GM23338 (cell line): ENCODE measurements around the gene ALDH9A1. TPM values are rescaled to one million over a fixed set of nuclear protein-coding genes. Genes with fewer than 3 reads are reported as not detected.

Experiments
- ATAC-seq: fragments of 200-7000 bp; cut with Tn5 transposase; 3 replicates; pipeline ENCODE4 v1.9.1; 2020
- DNase-seq: peaks from one replicate; pipeline ENCODE4 v3.0.0-alpha.2; 2015; ENCODE audit warnings: low spot score
- H2AFZ ChIP-seq: fragments of 200-600 bp; sonication (generic); 2 replicates; pipeline ENCODE4 v1.8.0; 2016; ENCODE audit warnings: antibody characterized with exemption, mild to moderate bottlenecking, moderate library complexity
- H3F3A ChIP-seq: fragments of 200-600 bp; sonication (generic); replicated peaks from 2 replicates; pipeline ENCODE4 v1.8.0; 2017; ENCODE audit warnings: antibody characterized with exemption, mixed run types, low read depth
- H3K27ac ChIP-seq: fragments of 200-600 bp; sonication (generic); 2 replicates; pipeline ENCODE4 v1.6.1; 2016; ENCODE audit warnings: low read depth
- H3K27me3 ChIP-seq: fragments of 200-600 bp; sonication (generic); 2 replicates; pipeline ENCODE4 v1.8.0; 2016; ENCODE audit warnings: mild to moderate bottlenecking, mixed run types, moderate library complexity; ENCODE audit not compliant: insufficient read depth
- H3K36me3 ChIP-seq: fragments of 200-600 bp; sonication (generic); 2 replicates; pipeline ENCODE4 v1.8.0; 2016; ENCODE audit warnings: mild to moderate bottlenecking; ENCODE audit not compliant: insufficient read depth
- H3K4me1 ChIP-seq: fragments of 200-600 bp; sonication (generic); 2 replicates; pipeline ENCODE4 v1.8.0; 2016; ENCODE audit warnings: mild to moderate bottlenecking, moderate library complexity; ENCODE audit not compliant: insufficient read depth
- H3K4me2 ChIP-seq: fragments of 200-600 bp; sonication (generic); 2 replicates; pipeline ENCODE4 v1.7.1; 2017; ENCODE audit warnings: mixed run types
- H3K4me3 ChIP-seq: fragments of 200-600 bp; sonication (generic); 2 replicates; pipeline ENCODE4 v1.6.1; 2016; ENCODE audit warnings: mixed run types
- H3K79me2 ChIP-seq: fragments of 200-600 bp; sonication (generic); replicated peaks from 2 replicates; pipeline ENCODE4 v1.8.0; 2017; ENCODE audit warnings: mild to moderate bottlenecking; ENCODE audit not compliant: insufficient read depth
- H3K9me2 ChIP-seq: fragments of 200-600 bp; sonication (generic); 2 replicates; pipeline ENCODE4 v1.8.0; 2017; ENCODE audit not compliant: insufficient read depth
- H4K20me1 ChIP-seq: fragments of 200-600 bp; sonication (generic); replicated peaks from 2 replicates; pipeline ENCODE4 v1.8.0; 2017; ENCODE audit warnings: mild to moderate bottlenecking; ENCODE audit not compliant: insufficient read depth
- H3K27ac Mint-ChIP-seq: 2 replicates; pipeline ENCODE4 v1.8.0; 2020; ENCODE audit warnings: inconsistent platforms, mild to moderate bottlenecking, moderate library complexity, mixed read lengths
- H3K27me3 Mint-ChIP-seq: 3 replicates; pipeline ENCODE4 v1.8.0; 2022; ENCODE audit warnings: low read depth, mild to moderate bottlenecking, moderate library complexity, mixed read lengths, inconsistent platforms; ENCODE audit not compliant: insufficient read depth, poor library complexity
- H3K36me3 Mint-ChIP-seq: 3 replicates; pipeline ENCODE4 v1.8.0; 2021; ENCODE audit warnings: low read depth, mild to moderate bottlenecking, inconsistent platforms, moderate library complexity, mixed read lengths
- H3K4me1 Mint-ChIP-seq: 3 replicates; pipeline ENCODE4 v1.8.0; 2020; ENCODE audit warnings: mild to moderate bottlenecking, inconsistent platforms, mixed read lengths
- H3K4me3 Mint-ChIP-seq: 3 replicates; pipeline ENCODE4 v1.8.0; 2021; ENCODE audit warnings: moderate library complexity, mild to moderate bottlenecking, inconsistent platforms, mixed read lengths
- H3K9me3 Mint-ChIP-seq: 3 replicates; pipeline ENCODE4 v1.8.0; 2020; ENCODE audit warnings: moderate library complexity, mild to moderate bottlenecking, inconsistent platforms, mixed read lengths
- EZH2phosphoT487 ChIP-seq: fragments of 200-600 bp; sonication (generic); IDR thresholded peaks from one replicate; pipeline ENCODE4 v1.8.1; 2018; ENCODE audit warnings: antibody characterized with exemption; ENCODE audit not compliant: unreplicated experiment
- JUNB ChIP-seq: IDR thresholded peaks from one replicate; pipeline ENCODE4 v1.6.1; 2016; ENCODE audit warnings: antibody characterized with exemption; ENCODE audit not compliant: unreplicated experiment
- ZNF114 ChIP-seq: fragments of 250-450 bp; sonication (Bioruptor Pico); IDR thresholded peaks from 2 replicates; pipeline ENCODE4 v1.5.0; 2020; ENCODE audit warnings: mild to moderate bottlenecking, moderate library complexity
- polyA plus RNA-seq: library from polyadenylated mRNA; unstranded; fragments of >200 nt; fragmentation: Nextera tagmentation; extraction: Ambion mirVana; gene quantifications from 2 replicates; pipeline ENCODE4 v1.2.1, GENCODE V29; 2016
- total RNA-seq: library from RNA; depleted of rRNA; stranded (reverse); fragments of >200 nt; shearing (Covaris generic); gene quantifications from 2 replicates; pipeline ENCODE4 v1.2.3, GENCODE V29; 2014
- TF ChIP-seq, protein P1 (sequence below): IDR thresholded peaks from one replicate; pipeline ENCODE4 v1.6.1; 2018; ENCODE audit warnings: antibody characterized with exemption; ENCODE audit not compliant: unreplicated experiment
- TF ChIP-seq, protein P2 (sequence below), 2 experiments: fragments of 200-600 bp in 1 of 2; sonication (generic) in 1 of 2; conservative IDR thresholded peaks; 2 replicates each; pipeline versions ENCODE4 v1.5.1 to v1.6.1; 2016 to 2017; ENCODE audit warnings: antibody characterized with exemption in 2 of 2, low read depth in 2 of 2, mild to moderate bottlenecking in 2 of 2, moderate library complexity in 1 of 2

The ALDH9A1 gene
- total and polyA plus RNA-seq, 2 experiments from 2014 or later = 50.6 to 59.2 TPM

GRCh38 chr1:165675794-165676193 lies 22.6 kb downstream of the ALDH9A1 start:
- no peak for DNase-seq
- no peak overlapping the region for H3K27ac ChIP-seq
- H3F3A ChIP-seq = no peaks in the 10 kb centered on the region
- H3K27ac Mint-ChIP-seq = no peak overlapping the region
- H3K36me3 ChIP-seq = peaks cover 27% of the 10 kb centered on the region
- no peaks in the 10 kb centered on the region for H3K9me2 ChIP-seq
- no peak for TF ChIP-seq ZNF114 (CRISPR knock-in tag)
- TF ChIP-seq, protein P1, sequence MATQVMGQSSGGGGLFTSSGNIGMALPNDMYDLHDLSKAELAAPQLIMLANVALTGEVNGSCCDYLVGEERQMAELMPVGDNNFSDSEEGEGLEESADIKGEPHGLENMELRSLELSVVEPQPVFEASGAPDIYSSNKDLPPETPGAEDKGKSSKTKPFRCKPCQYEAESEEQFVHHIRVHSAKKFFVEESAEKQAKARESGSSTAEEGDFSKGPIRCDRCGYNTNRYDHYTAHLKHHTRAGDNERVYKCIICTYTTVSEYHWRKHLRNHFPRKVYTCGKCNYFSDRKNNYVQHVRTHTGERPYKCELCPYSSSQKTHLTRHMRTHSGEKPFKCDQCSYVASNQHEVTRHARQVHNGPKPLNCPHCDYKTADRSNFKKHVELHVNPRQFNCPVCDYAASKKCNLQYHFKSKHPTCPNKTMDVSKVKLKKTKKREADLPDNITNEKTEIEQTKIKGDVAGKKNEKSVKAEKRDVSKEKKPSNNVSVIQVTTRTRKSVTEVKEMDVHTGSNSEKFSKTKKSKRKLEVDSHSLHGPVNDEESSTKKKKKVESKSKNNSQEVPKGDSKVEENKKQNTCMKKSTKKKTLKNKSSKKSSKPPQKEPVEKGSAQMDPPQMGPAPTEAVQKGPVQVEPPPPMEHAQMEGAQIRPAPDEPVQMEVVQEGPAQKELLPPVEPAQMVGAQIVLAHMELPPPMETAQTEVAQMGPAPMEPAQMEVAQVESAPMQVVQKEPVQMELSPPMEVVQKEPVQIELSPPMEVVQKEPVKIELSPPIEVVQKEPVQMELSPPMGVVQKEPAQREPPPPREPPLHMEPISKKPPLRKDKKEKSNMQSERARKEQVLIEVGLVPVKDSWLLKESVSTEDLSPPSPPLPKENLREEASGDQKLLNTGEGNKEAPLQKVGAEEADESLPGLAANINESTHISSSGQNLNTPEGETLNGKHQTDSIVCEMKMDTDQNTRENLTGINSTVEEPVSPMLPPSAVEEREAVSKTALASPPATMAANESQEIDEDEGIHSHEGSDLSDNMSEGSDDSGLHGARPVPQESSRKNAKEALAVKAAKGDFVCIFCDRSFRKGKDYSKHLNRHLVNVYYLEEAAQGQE = no peak
- TF ChIP-seq EZH2phosphoT487 = no peak
- TF ChIP-seq, protein P2, sequence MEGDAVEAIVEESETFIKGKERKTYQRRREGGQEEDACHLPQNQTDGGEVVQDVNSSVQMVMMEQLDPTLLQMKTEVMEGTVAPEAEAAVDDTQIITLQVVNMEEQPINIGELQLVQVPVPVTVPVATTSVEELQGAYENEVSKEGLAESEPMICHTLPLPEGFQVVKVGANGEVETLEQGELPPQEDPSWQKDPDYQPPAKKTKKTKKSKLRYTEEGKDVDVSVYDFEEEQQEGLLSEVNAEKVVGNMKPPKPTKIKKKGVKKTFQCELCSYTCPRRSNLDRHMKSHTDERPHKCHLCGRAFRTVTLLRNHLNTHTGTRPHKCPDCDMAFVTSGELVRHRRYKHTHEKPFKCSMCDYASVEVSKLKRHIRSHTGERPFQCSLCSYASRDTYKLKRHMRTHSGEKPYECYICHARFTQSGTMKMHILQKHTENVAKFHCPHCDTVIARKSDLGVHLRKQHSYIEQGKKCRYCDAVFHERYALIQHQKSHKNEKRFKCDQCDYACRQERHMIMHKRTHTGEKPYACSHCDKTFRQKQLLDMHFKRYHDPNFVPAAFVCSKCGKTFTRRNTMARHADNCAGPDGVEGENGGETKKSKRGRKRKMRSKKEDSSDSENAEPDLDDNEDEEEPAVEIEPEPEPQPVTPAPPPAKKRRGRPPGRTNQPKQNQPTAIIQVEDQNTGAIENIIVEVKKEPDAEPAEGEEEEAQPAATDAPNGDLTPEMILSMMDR (conservative IDR thresholded peaks at IDR 0.05; ENCODE audit: low read depth in 2 of 2) = no peak
- TF ChIP-seq JUNB = no peak
- H3K27me3 Mint-ChIP-seq = no peaks in the 10 kb centered on the region
- no peak overlapping the region for H3K4me3 ChIP-seq
- no peak overlapping the region for H3K4me2 ChIP-seq
- ATAC-seq = no peak
- H2AFZ ChIP-seq = no peak overlapping the region
- no peaks in the 10 kb centered on the region for H3K27me3 ChIP-seq
- H3K4me3 Mint-ChIP-seq = no peak overlapping the region
- peaks cover 5% of the 10 kb centered on the region; the same call in 1 of the 2 replicates for H4K20me1 ChIP-seq
- no peaks in the 10 kb centered on the region for H3K9me3 Mint-ChIP-seq
- no peaks in the 10 kb centered on the region for H3K79me2 ChIP-seq
- H3K36me3 Mint-ChIP-seq = peaks cover 61% of the 10 kb centered on the region
- no peaks in the 10 kb centered on the region for H3K4me1 Mint-ChIP-seq
- no peaks in the 10 kb centered on the region for H3K4me1 ChIP-seq

- H3K4me1 ChIP-seq = no peaks in the 10 kb centered on the region
- H3K27me3 ChIP-seq = no peaks in the 10 kb centered on the region
- H3K27ac Mint-ChIP-seq = no peak overlapping the region
- H3K36me3 ChIP-seq = peaks cover 25% of the 10 kb centered on the region
- TF ChIP-seq JUNB = no peak
- H3K27me3 Mint-ChIP-seq = no peaks in the 10 kb centered on the region
- ATAC-seq (no peak), DNase-seq (no peak)
- H3K27ac ChIP-seq = no peak overlapping the region
- no peak overlapping the region for H2AFZ ChIP-seq
- no peaks in the 10 kb centered on the region for H3K4me1 Mint-ChIP-seq
- H4K20me1 ChIP-seq = 0 out of 2 replicates have a peak, but pooled peaks cover 3% of the 10 kb centered on the region
- H3K4me3 Mint-ChIP-seq = no peak overlapping the region
- H3F3A ChIP-seq = no peaks in the 10 kb centered on the region
- no peaks in the 10 kb centered on the region for H3K79me2 ChIP-seq
- H3K9me2 ChIP-seq = no peaks in the 10 kb centered on the region
- no peak overlapping the region for H3K4me3 ChIP-seq
- H3K4me2 ChIP-seq = no peak overlapping the region
- no peaks in the 10 kb centered on the region for H3K9me3 Mint-ChIP-seq
- H3K36me3 Mint-ChIP-seq = peaks cover 62% of the 10 kb centered on the region
These were observed 23.8 kb downstream of the ALDH9A1 start for GRCh38 chr1:165674599-165674998.
